ENCODE measurements around the gene DENND4B. TPM values are rescaled to one million over a fixed set of nuclear protein-coding genes. Genes with fewer than 3 reads are reported as not detected.

Gene DENND4B
- total and polyA plus RNA-seq, 10 of the 15 experiments (the other 5 are each of a cell fraction or from before 2014, with no cell fraction given), result 12.0 to 74.8 (median 22.7) TPM

GRCh38 chr1:153899509-153899908 is 47.0 kb downstream of the DENND4B start:
- TSS peak; percentile 27 for BruUV-seq (replicated peaks)
- CTCF ChIA-PET, result no interaction called here
- no peak for FAIRE-seq

More at GRCh38 chr1:153899509-153899908, 47.0 kb downstream of the DENND4B start:
- ATAC-seq, result no peak
- 100% methylated on average over 6 of the region's 6 CpGs for WGBS (ENCODE audit: insufficient coverage, insufficient replicate concordance, low lambda C conversion rate, missing lambda C conversion rate)
- H3K4me2 ChIP-seq (ENCODE audit: control insufficient read depth, insufficient read depth), result no peak overlapping the region
- peaks cover 64% of the 10 kb centered on the region for H3K79me2 ChIP-seq (ENCODE audit: control insufficient read depth, insufficient read depth, low read length)
- RAD21 ChIA-PET (ENCODE audit: unreplicated experiment), result interaction anchor here (1.5 kb wide), 1 partner anchor 47 kb away, joined by 3 read pairs; the partner anchor contains the start of gene DENND4B
- TF ChIP-seq TCF3 (IDR thresholded peaks at IDR 0.05; ENCODE audit: borderline replicate concordance, insufficient read depth, low read depth, low read length) (no peak), TBL1XR1 (IDR thresholded peaks at IDR 0.05; ENCODE audit: low read depth, low read length) (no peak), ZNF217 (IDR thresholded peaks at IDR 0.05) (no peak), EP300 (IDR thresholded peaks at IDR 0.05; ENCODE audit: borderline replicate concordance in 1 of 2, control insufficient read depth in 1 of 2, low read depth in 2 of 2, low read length in 2 of 2) (no peak), BRCA1 (IDR thresholded peaks at IDR 0.05; ENCODE audit: low read depth, low read length) (no peak), BCLAF1 (IDR thresholded peaks at IDR 0.05) (no peak), CBX5 (IDR thresholded peaks at IDR 0.05; ENCODE audit: low read depth) (no peak), EGR1 (IDR thresholded peaks at IDR 0.05; ENCODE audit: borderline replicate concordance in 1 of 2, low read depth in 2 of 2, low read length in 2 of 2) (no peak), SUPT20H (IDR thresholded peaks at IDR 0.05; ENCODE audit: borderline replicate concordance, control insufficient read depth, low read depth, low read length) (no peak), CEBPB (IDR thresholded peaks at IDR 0.05; ENCODE audit: borderline replicate concordance in 1 of 2, low read depth in 2 of 2, low read length in 2 of 2) (no peak), TARDBP (IDR thresholded peaks at IDR 0.05; ENCODE audit: borderline replicate concordance) (no peak), STAT1 (conservative IDR thresholded peaks at IDR 0.05) (no peak), STAT3 (IDR thresholded peaks at IDR 0.05; ENCODE audit: low read depth, low read length) (no peak), E4F1 (IDR thresholded peaks at IDR 0.05; ENCODE audit: borderline replicate concordance, partially characterized antibody) (no peak), SP1 (IDR thresholded peaks at IDR 0.05; ENCODE audit: low read depth, low read length) (no peak)
- no peak overlapping the region for H2AFZ ChIP-seq (ENCODE audit: control insufficient read depth, low read depth, low read length)
- peaks cover 9% of the 10 kb centered on the region for H3K4me1 ChIP-seq (ENCODE audit: control insufficient read depth, insufficient read depth, low read length)
- H4K20me1 ChIP-seq (ENCODE audit: control insufficient read depth, insufficient read depth), result no peaks in the 10 kb centered on the region
- no peak overlapping the region for H3K9ac ChIP-seq (ENCODE audit: control insufficient read depth, insufficient read depth, low read length)
- SMC1A ChIA-PET (ENCODE audit: uncharacterized antibody, unreplicated experiment), result interaction anchor here (0.8 kb wide), 1 partner anchor 11 kb away, joined by 4 read pairs; no protein-coding TSS in a partner anchor
- H3K27me3 ChIP-seq (replicated peaks in 1 of 2; ENCODE audit: control insufficient read depth in 2 of 2, insufficient read depth in 2 of 2, low read length in 1 of 2), result no peaks in the 10 kb centered on the region
- no peak for DNase-seq (ENCODE audit: low read depth, low spot score)
- POLR2A ChIA-PET, result no interaction called here
- no peak overlapping the region for H3K27ac ChIP-seq (ENCODE audit: control insufficient read depth, insufficient read depth)
- H3K4me3 ChIP-seq, result no peak overlapping the region
- intact Hi-C loops (cut with micrococcal nuclease; ENCODE audit: unreplicated experiment) (no loop called here), in situ Hi-C loops (cut with MboI) (no loop called here)
- H3K36me3 ChIP-seq (ENCODE audit: control insufficient read depth in 2 of 2, insufficient read depth in 2 of 2, low read length in 1 of 2), result peaks cover 0 to 6% of the 10 kb centered on the region in 2 experiments; a peak in 3 of 4 replicates
- no peaks in the 10 kb centered on the region; the same call in 1 of the 3 replicates for H3K9me3 ChIP-seq (replicated peaks; ENCODE audit: control insufficient read depth, insufficient read depth, low read length)

Measured in GM12878 (cell line).